GM12878 (cell line): ENCODE data around the gene COPS6. TPM values are rescaled to one million over a fixed set of nuclear protein-coding genes. Genes with fewer than 3 reads are reported as not detected.

Source experiments
- E2F8 ChIP-seq: fragments of 450-650 bp; IDR thresholded peaks from 2 replicates; pipeline ENCODE4 v1.6.1; 2018; ENCODE audit warnings: mild to moderate bottlenecking, low read depth, moderate library complexity; ENCODE audit not compliant: partially characterized antibody
- ESRRA ChIP-seq: IDR thresholded peaks from 2 replicates; pipeline ENCODE4 v1.6.1; 2012; ENCODE audit warnings: mild to moderate bottlenecking, low read length, improper control_type of control experiment
- FOXM1 ChIP-seq: IDR thresholded peaks from 2 replicates; pipeline ENCODE4 v1.6.1; 2012; ENCODE audit warnings: low read depth, mild to moderate bottlenecking, inconsistent platforms, low read length, moderate library complexity
- KDM1A ChIP-seq: fragments of 200-600 bp; sonication (generic); IDR thresholded peaks from 2 replicates; pipeline ENCODE4 v1.6.1; 2016; ENCODE audit warnings: borderline replicate concordance
- MTA3 ChIP-seq: IDR thresholded peaks from 2 replicates; pipeline ENCODE4 v1.6.1; 2012; ENCODE audit warnings: low read length, inconsistent platforms, borderline replicate concordance
- MXI1 ChIP-seq: fragments of 150-350 bp; IDR thresholded peaks from 2 replicates; pipeline ENCODE4 v1.6.1; 2011; ENCODE audit warnings: low read depth, mild to moderate bottlenecking, inconsistent platforms, low read length, improper control_type of control experiment
- NKRF ChIP-seq: fragments of 450-650 bp; conservative IDR thresholded peaks from 2 replicates; pipeline ENCODE4 v1.6.1; 2017; ENCODE audit warnings: mild to moderate bottlenecking, moderate library complexity
- NR2F1 ChIP-seq: fragments of 450-650 bp; conservative IDR thresholded peaks from 2 replicates; pipeline ENCODE4 v1.6.1; 2017; ENCODE audit warnings: mild to moderate bottlenecking
- PML ChIP-seq: IDR thresholded peaks from 2 replicates; pipeline ENCODE4 v1.6.1; 2012; ENCODE audit warnings: low read length, inconsistent platforms
- POLR2A ChIP-seq: IDR thresholded peaks from 2 replicates; pipeline ENCODE4 v1.6.1; 2011; ENCODE audit warnings: low read depth, mild to moderate bottlenecking, low read length
- RBBP5 ChIP-seq: fragments of 200-600 bp; sonication (generic); conservative IDR thresholded peaks from 2 replicates; pipeline ENCODE4 v1.6.1; 2016
- SKIL ChIP-seq: fragments of 450-650 bp; IDR thresholded peaks from 2 replicates; pipeline ENCODE4 v1.6.1; 2017; ENCODE audit warnings: mild to moderate bottlenecking, low read depth, inconsistent platforms; ENCODE audit not compliant: poor library complexity, severe bottlenecking
- SUPT20H ChIP-seq: IDR thresholded peaks from 2 replicates; pipeline ENCODE4 v1.6.1; 2011; ENCODE audit warnings: low read depth, mild to moderate bottlenecking, low read length, moderate library complexity, borderline replicate concordance; ENCODE audit not compliant: control insufficient read depth
- ZBTB4 ChIP-seq: fragments of 450-650 bp; formaldehyde crosslinking; IDR thresholded peaks from 2 replicates; pipeline ENCODE4 v1.4.0; 2022; ENCODE audit warnings: mild to moderate bottlenecking, moderate library complexity
- polyA plus RNA-seq, 11 experiments: library from polyadenylated mRNA; depleted of rRNA in 4 of 11; unstranded in 6 of 11; stranded (reverse) in 5 of 11; fragments of >200 nt; fragmentation: Nextera tagmentation in 4 of 11; fragmentation: Illumina TruSeq in 1 of 11; extraction: Ambion mirVana in 4 of 11; extraction: Trizol in 1 of 11; gene quantifications; 1 replicate in 1 of 11; 2 replicates in 10 of 11; pipeline versions ENCODE4 v1.2.1 to v1.2.3, GENCODE V29; 2011 to 2016; ENCODE audit warnings: inconsistent platforms in 2 of 11, missing spikeins in 2 of 11, low read depth in 1 of 11
- total RNA-seq, 4 experiments: library from RNA; depleted of rRNA in 3 of 4; stranded (reverse); fragments of >200 nt in 3 of 4; fragmentation: Illumina TruSeq in 1 of 4; extraction: Trizol in 1 of 4; gene quantifications; 2 replicates each; pipeline versions ENCODE4 v1.2.1 to v1.2.3, GENCODE V29; 2013 to 2021
- TF ChIP-seq, protein P1 (sequence below): fragments of 450-650 bp; IDR thresholded peaks from 2 replicates; pipeline ENCODE4 v1.6.1; 2016; ENCODE audit warnings: mild to moderate bottlenecking, moderate library complexity, borderline replicate concordance

Gene COPS6
- total and polyA plus RNA-seq, 10 of the 15 experiments (the other 5 are each of a cell fraction or from before 2014, with no cell fraction given): 28.5 to 182 (median 81.5) TPM

- TF ChIP-seq ZBTB4 (CRISPR knock-in tag) (no peak), E2F8 (peak; percentile 94), POLR2A (peak; percentile 54; the same call in 1 of the 2 replicates), PML (peak; percentile 74; the same call in 1 of the 2 replicates), MXI1 (peak; percentile 83), NR2F1 (peak; percentile 57; the same call in 1 of the 2 replicates), MTA3 (no peak), ESRRA (no peak), RBBP5 (no peak), KDM1A (no peak), NKRF (peak; percentile 100), FOXM1 (peak; percentile 66; the same call in 1 of the 2 replicates), SKIL (no peak), SUPT20H (no peak)
- TF ChIP-seq, protein P1, sequence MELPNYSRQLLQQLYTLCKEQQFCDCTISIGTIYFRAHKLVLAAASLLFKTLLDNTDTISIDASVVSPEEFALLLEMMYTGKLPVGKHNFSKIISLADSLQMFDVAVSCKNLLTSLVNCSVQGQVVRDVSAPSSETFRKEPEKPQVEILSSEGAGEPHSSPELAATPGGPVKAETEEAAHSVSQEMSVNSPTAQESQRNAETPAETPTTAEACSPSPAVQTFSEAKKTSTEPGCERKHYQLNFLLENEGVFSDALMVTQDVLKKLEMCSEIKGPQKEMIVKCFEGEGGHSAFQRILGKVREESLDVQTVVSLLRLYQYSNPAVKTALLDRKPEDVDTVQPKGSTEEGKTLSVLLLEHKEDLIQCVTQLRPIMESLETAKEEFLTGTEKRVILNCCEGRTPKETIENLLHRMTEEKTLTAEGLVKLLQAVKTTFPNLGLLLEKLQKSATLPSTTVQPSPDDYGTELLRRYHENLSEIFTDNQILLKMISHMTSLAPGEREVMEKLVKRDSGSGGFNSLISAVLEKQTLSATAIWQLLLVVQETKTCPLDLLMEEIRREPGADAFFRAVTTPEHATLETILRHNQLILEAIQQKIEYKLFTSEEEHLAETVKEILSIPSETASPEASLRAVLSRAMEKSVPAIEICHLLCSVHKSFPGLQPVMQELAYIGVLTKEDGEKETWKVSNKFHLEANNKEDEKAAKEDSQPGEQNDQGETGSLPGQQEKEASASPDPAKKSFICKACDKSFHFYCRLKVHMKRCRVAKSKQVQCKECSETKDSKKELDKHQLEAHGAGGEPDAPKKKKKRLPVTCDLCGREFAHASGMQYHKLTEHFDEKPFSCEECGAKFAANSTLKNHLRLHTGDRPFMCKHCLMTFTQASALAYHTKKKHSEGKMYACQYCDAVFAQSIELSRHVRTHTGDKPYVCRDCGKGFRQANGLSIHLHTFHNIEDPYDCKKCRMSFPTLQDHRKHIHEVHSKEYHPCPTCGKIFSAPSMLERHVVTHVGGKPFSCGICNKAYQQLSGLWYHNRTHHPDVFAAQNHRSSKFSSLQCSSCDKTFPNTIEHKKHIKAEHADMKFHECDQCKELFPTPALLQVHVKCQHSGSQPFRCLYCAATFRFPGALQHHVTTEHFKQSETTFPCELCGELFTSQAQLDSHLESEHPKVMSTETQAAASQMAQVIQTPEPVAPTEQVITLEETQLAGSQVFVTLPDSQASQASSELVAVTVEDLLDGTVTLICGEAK: peak; percentile 96
These were observed 11.7 kb downstream of the COPS6 start (continued) for GRCh38 chr7:100100420-100101015.
